Stimulated activated CD4-positive, alpha-beta T cell treated with anti-CD3 and anti-CD28 coated beads, Interleukin-1b, Interleukin-23, amount 100 ng/mL, for 48 hours (primary cell): ENCODE data around the gene C1orf115.
A peak's percentile ranks its signal among the peaks of the same experiment; 100 is the strongest.
"Not testable (repeated sequence)": the region's sequence is repeated elsewhere in the genome, so short reads cannot be mapped to it uniquely, and the experiment has no call there.

Source experiments
- DNase-seq: peaks from one replicate; pipeline ENCODE4 v3.0.0-alpha.2; 2020

Gene C1orf115

DNA sequence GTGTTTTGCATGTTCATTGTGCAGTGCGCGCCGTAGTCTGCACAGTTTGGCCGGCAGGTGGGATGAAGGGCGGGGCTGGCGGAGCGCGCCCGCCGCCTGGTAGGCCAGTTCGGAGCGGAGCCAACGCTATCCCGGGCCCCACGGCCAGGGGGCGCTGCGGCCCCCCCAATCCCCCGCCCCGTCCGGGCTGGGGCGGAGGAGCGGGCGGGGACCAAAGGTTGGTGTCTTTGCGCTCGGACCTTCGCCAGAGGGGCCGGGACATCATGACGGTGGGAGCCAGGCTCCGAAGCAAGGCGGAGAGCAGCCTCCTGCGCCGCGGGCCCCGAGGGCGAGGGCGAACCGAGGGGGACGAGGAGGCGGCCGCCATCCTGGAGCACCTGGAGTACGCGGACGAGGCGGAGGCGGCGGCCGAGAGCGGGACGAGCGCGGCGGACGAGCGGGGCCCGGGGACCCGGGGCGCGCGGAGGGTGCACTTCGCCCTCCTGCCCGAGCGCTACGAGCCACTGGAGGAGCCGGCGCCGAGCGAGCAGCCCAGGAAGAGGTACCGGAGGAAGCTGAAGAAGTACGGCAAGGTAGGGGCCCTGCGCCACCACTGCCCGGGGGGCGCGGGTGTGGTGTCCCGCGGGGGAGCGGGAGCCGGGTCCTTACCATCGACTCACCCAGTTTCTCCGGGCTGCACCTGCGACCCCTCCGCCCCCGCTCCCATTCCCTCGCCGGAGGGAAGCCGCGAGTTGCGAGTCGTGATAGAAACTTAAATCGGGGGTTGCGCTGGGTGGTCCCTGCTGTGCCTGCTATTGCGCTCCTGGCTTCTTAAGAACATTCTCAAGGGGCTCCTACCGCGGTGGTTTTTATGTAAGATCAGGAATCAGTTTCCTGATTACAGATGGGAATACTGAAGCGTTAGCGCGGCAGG lies at the start of gene C1orf115:
Gene C1orf115 (plus strand): TSS at position 224 of the 913 bp plus-strand sequence. CDS start 40 bp downstream, at position 264.
- DNase-seq = peak; percentile 73

GRCh38 chr1:220642285-220642684 lies 47.9 kb upstream of the C1orf115 start:
- no peak for DNase-seq

- DNase-seq = no peak
These were observed 37.2 kb upstream of the C1orf115 start for GRCh38 chr1:220652995-220653394.

- DNase-seq = no peak
These were observed 34.7 kb upstream of the C1orf115 start for GRCh38 chr1:220655509-220655908.

DNA sequence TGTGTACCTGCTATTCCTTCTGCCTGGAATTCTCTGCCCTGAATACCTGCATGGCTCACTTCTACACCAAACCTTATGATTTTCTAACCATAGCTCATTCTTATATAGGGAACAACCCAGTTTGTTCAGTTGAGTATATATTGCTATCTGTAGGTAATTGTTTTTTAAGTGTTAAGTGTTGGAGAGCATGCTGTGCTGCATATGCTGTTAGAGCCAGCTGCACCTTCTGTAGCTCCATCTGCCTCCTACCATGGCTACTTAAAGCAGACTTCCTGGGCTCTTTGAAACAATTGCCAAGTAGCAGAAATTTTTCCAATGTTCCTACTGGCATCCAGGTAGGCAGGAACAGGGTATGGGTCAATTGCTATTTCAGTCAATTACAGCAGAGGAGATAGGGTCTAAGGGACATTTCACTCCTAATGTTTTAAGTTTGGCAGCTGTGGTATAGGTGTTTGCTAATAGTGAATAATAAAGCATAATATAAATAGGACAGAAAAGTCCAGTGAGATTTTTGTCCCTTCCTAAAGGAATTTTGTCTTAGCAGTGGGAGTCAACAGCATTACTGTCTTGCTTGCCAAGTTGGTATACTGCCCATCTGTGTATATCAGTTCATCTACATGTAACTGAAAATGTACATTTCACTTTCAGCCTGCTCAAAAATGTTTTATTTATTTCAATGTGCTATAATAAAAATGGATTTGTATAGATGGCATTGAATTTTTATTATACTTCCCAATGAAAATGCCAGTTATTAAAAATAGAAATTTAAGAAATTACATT lies 34.0 kb upstream of the C1orf115 start:
- DNase-seq = no peak

DNA sequence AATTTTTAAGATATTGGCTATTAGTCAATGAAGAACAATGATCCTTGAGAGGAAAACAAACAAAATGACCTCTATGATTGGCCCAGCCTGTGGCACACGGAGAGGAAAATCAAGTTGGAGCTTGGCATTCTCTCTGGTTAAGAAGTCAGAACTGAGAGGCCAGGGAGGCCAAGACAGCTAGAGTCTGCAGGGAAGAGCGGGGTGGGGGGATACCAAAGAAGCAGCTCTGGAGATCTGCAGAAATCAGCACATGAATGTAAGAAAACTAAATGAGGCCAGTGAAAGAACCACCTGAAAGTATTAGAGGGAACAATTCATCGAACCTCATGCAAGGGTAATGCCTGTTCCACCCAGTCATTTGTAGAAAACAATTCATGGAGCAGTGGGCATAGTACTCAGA lies 23.8 kb upstream of the C1orf115 start:
- DNase-seq = no peak

DNA sequence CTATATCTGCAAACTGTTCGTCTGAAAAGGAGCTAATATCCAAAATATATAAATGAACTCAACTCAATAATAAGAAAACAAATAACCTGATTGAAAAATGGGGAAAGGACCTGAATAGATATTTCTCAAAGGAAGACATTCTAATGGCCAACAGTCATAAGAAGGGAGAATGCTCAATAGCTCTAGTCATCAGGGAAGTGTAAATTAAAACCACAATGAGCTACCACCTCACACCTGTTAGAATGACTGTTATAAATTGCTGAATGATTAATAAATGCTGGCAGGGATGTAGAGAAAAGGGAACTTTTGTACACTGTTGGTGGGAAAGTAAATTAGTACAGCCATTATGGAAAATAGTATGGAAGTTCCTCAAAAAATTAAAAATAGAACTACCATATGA lies 21.2 kb upstream of the C1orf115 start:
- no peak for DNase-seq

DNA sequence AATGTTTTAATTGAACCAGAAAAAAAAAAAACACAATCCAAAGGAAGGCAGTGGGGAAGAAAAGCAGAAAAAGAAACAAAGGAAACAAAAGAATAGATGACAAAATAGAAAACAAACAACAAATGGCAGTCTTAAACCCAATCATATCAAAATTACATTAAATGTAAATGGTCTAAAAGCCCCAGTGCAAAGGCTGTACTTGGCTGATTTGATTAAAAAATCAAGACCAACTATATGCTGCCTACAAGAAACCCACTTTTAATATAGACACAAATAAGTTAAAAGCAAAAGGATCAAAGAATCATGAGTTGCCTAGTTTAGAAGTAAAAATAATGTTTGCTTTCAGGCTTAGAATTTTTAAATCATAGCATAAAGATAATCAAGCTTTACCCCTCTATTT lies 19.8 kb upstream of the C1orf115 start:
- no peak for DNase-seq

DNA sequence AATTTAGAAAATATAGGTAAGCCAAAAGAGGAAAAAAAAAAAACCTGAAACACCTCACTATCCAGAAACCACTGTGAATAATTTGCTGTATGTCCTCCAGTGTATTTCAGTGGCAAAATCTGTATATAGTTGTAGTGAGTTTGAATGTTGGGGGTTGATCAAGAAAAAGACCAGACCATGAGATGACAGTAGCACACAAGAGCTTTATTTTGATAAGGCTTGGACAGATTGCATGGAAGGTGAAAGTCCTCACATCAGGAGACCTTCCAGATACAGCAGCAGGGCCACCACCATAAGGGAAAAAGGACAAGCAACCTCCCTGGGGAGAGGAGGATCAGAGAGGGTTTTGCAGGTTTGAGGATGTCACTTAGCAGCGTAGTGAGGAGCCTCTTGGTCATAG lies 16.2 kb upstream of the C1orf115 start:
- DNase-seq = no peak

- no peak for DNase-seq
These were observed 12.9 kb upstream of the C1orf115 start for GRCh38 chr1:220677251-220677650.

DNA sequence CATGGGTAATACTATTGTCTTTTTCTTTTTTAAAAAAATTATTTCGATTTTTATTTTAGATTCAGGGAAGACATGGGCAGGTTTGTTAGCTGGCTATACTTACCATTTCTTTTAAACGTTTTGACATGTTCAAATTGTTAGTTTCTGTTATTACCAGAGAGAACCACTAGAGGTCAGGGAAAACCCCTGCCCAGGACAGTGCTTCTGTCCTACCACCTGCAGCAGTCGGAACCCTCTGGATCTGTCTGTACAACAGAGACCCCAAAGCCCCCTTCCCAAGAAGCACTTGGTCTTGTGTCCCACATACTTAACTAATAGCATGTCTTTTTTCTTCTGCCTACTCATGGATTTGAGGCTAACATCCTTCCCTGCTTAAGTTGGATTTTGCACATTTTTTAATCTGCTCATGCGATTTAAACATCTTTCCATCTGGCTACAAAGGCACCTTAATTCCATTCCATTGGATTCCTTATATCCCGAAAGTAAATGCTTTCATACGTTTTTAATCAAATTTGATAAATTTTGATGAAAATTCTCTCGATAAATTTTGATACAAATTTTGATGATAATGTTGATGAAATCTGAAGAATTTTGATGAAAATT lies 10.0 kb upstream of the C1orf115 start:
- no peak for DNase-seq

GRCh38 chr1:220681220-220681880 lies 8.8 kb upstream of the C1orf115 start:
- no peak for DNase-seq

- DNase-seq = no peak
These were observed 7.1 kb upstream of the C1orf115 start for GRCh38 chr1:220682901-220683576.

GRCh38 chr1:220683716-220684115 lies 6.4 kb upstream of the C1orf115 start:
- not testable (repeated sequence) for DNase-seq

DNA sequence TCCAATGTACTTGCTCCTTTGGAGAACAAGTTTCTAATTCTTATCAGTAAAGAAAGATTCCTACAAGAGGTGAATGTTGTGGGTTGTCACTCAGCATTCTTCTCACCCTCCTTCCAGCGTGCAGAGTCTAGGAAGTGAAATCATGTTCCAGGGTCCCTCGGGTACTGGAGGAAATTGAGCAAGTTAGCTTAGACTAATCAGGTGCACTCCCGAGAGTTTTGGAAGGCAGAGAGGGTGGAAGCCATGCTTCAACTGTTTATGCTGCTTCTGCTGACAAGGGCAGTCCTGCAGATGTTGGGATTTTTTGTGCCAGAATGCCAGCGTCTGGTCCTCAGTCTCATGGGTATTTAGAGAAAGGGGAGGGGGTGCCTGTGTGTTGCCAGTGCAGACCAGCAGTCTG lies 5.3 kb upstream of the C1orf115 start:
- DNase-seq = no peak

GRCh38 chr1:220685879-220686278 lies 4.3 kb upstream of the C1orf115 start:
- no peak for DNase-seq

DNA sequence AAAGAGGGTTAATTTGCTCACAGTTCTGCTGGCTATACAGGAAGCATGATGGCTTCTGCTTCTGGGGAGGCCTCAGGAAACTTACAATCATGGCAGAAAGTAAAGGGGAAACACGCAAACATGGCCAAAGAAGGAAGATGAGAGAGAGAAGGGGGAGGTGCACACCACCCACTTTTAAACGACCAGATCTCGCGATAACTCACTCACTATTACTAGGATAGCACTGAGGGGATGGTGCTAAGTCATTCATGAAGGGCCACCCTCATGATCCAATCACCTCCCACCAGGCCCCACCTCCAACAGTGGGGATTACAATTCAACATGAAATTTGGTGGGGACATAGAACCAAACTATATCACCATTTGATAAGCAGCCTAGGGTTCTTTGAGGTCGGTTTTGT lies 2.4 kb upstream of the C1orf115 start:
- no peak for DNase-seq

DNA sequence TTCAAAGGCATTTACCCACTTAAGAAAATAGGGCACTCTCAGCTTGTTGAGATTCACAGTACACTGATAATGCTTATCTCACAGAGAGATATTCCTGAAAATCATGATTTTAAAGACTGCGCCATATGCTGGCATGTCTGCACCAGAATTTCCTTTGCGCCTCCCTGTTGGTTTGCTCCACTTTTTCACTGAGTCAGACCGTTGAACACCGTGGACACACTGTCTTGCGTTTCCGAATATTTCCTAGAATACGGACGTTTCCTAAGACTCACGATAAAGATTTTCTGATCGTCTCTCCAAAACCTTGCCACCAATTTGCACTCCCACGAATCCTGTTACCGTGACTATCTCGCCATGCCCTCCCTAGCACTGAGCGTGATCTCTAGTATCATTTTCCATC lies 497 bp upstream of the C1orf115 start:
- no peak for DNase-seq

GRCh38 chr1:220691053-220691684 lies 1.0 kb downstream of the C1orf115 start:
- DNase-seq = no peak

DNA sequence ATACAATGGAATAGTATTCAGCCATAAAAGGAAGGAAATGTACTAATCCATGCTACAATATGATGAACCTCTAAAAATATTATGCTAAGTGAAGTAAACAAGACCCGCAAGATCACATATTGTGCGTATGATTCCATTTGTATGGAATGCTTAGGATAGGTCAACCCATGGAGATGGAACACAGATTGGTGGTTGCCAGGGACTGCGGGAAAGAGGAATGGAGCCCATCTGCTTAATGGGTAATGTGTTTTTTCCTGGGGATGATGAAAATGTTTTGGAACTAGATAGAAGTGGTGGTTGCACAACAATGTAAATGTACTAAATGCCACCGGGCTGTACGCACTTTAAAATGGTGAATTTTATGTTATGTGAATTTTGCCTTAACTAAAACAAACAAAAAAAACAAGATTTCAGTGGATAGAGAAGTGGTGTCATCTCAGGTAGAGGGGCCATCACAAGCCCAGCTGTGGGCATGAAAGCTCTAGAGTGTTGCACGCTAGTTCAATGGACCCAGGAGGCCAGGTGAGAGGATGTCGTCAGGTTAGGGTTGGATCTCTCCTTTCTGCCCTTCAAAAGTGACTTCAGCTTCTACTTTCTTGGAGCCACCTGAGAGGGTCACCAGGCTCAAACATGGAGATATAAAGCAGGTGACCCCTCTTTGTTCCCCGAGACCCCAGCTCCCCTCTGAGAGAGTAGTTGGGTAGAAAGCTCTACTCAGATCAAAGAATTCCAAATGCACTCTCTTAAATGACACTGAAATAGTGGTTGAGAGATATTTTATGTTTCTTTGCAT lies 2.5 kb downstream of the C1orf115 start:
- DNase-seq = no peak

DNA sequence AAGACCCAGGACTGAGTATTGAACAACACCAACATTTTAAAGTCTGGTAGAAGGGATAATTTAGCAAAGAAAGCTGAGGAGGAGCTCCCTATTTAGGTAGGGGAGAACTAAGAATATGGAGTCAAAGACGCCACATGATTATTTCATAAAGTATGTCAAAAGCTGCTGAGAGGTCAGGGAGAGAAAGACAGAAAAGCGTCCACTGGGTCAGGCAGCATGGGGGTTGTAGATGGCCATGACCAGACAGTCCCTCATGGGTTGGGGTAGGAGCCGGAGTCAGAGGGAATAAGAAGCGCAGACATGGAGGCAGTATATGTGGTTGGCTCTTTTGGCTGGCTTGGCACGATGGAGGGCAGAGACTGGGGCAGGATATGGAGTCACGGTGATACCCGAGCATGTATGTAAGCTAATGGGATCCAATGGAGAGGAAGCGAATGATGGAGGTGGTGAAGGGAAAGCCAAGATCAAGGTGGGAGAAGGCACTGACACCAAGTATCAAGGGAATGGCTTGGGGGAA lies 4.8 kb downstream of the C1orf115 start:
- DNase-seq = no peak
